B cell (primary cell): Measurements from ENCODE around the gene MFSD11. TPM values are rescaled to one million over a fixed set of nuclear protein-coding genes. Genes with fewer than 3 reads are reported as not detected.

Experiments
- ATAC-seq: fragments of 200-7000 bp; cut with Tn5 transposase; one replicate; pipeline ENCODE4 v1.10.0; 2021; ENCODE audit warnings: low read depth, mild to moderate bottlenecking, moderate number of reproducible peaks, moderate library complexity
- CTCF ChIA-PET: fragments of 350-600 bp; sonication (Branson Sonifier 250); formaldehyde crosslinking; loops from one replicate; lab custom pipeline; 2021; ENCODE audit warnings: antibody characterized with exemption, inconsistent platforms; lab: Charles Lee
- POLR2A ChIA-PET: fragments of 350-600 bp; sonication (Branson Sonifier 250); formaldehyde crosslinking; loops from one replicate; lab custom pipeline; 2021; ENCODE audit warnings: antibody characterized with exemption; lab: Charles Lee
- DNase-seq: peaks from one replicate; pipeline ENCODE4 v3.0.0; 2013
- H2AFZ ChIP-seq: 2 replicates; pipeline ENCODE4 v1.6.1; 2012; ENCODE audit warnings: mild to moderate bottlenecking, low read depth, low read length; ENCODE audit not compliant: insufficient read depth, poor library complexity, severe bottlenecking
- H3K27ac ChIP-seq, 2 donors: 1 replicate in 1 of 2; 2 replicates in 1 of 2; pipeline ENCODE4 v1.5.1; 2012 to 2013; ENCODE audit warnings: low read length in 2 of 2, mild to moderate bottlenecking in 2 of 2, moderate library complexity in 1 of 2
- H3K27me3 ChIP-seq, 4 experiments: fragments of 200-600 bp in 1 of 4; sonication (generic) in 1 of 4; replicated peaks in 1 of 4; 1 replicate in 2 of 4; 2 replicates in 2 of 4; pipeline versions ENCODE4 v1.6.1 to v1.7.0; 2013 to 2016; ENCODE audit warnings: low read length in 3 of 4, mild to moderate bottlenecking in 2 of 4, mixed read lengths in 1 of 4, moderate library complexity in 1 of 4; ENCODE audit not compliant: insufficient read depth in 4 of 4, control insufficient read depth in 3 of 4; ENCODE audit errors: control extremely low read depth in 1 of 4
- H3K36me3 ChIP-seq, 2 experiments: replicated peaks in 1 of 2; 1 replicate in 1 of 2; 2 replicates in 1 of 2; pipeline versions ENCODE4 v1.6.1 to v1.7.1; 2013; ENCODE audit warnings: low read length in 1 of 2; ENCODE audit not compliant: insufficient read depth in 2 of 2, control insufficient read depth in 1 of 2; ENCODE audit errors: control extremely low read depth in 1 of 2, extremely low read depth in 1 of 2
- H3K4me1 ChIP-seq, 2 donors: fragments of 200-600 bp in 1 of 2; sonication (generic) in 1 of 2; 1 replicate in 1 of 2; 2 replicates in 1 of 2; pipeline versions ENCODE4 v1.5.1 to v1.6.1; 2013 to 2017; ENCODE audit warnings: low read length in 2 of 2; ENCODE audit not compliant: control insufficient read depth in 2 of 2, insufficient read depth in 2 of 2
- H3K4me2 ChIP-seq: replicated peaks from 2 replicates; pipeline ENCODE3; 2012; ENCODE audit warnings: mild to moderate bottlenecking, low read depth, low read length; ENCODE audit not compliant: poor library complexity, severe bottlenecking
- H3K4me3 ChIP-seq, 5 experiments: fragments of 200-600 bp in 1 of 5; sonication (generic) in 1 of 5; 1 replicate in 3 of 5; 2 replicates in 2 of 5; pipeline versions ENCODE4 v1.5.1 to v1.7.0; 2011 to 2016; ENCODE audit warnings: low read length in 4 of 5, mild to moderate bottlenecking in 4 of 5, low read depth in 2 of 5, control low read depth in 1 of 5, moderate library complexity in 1 of 5; ENCODE audit not compliant: insufficient read depth in 1 of 5; ENCODE audit errors: control extremely low read depth in 1 of 5, extremely low read depth in 1 of 5
- H3K79me2 ChIP-seq: fragments of 200-600 bp; sonication (generic); one replicate; pipeline ENCODE4 v1.6.0; 2016; ENCODE audit warnings: low read length; ENCODE audit not compliant: control insufficient read depth, insufficient read depth
- H3K9ac ChIP-seq: fragments of 200-600 bp; sonication (generic); 2 replicates; pipeline ENCODE4 v1.6.1; 2017; ENCODE audit warnings: mild to moderate bottlenecking, low read length, moderate library complexity
- H3K9me3 ChIP-seq, 3 donors: one replicate each; pipeline versions ENCODE4 v1.6.1 to v1.7.1; 2013; ENCODE audit warnings: low read length in 2 of 3; ENCODE audit not compliant: control insufficient read depth in 2 of 3, insufficient read depth in 1 of 3; ENCODE audit errors: control extremely low read depth in 1 of 3
- H4K20me1 ChIP-seq: 2 replicates; pipeline ENCODE4 v1.6.0; 2012; ENCODE audit warnings: mild to moderate bottlenecking, low read length; ENCODE audit not compliant: insufficient read depth, control insufficient read depth, poor library complexity, severe bottlenecking
- H3K27ac Mint-ChIP-seq: one replicate; pipeline ENCODE4 v1.8.0; 2021; ENCODE audit warnings: mixed read lengths
- H3K27me3 Mint-ChIP-seq: one replicate; pipeline ENCODE4 v1.8.0; 2021; ENCODE audit warnings: mixed read lengths
- H3K4me1 Mint-ChIP-seq: one replicate; pipeline ENCODE4 v1.8.0; 2021; ENCODE audit warnings: mixed read lengths
- H3K4me3 Mint-ChIP-seq: one replicate; pipeline ENCODE4 v1.8.0; 2021; ENCODE audit warnings: mixed read lengths
- H3K9me3 Mint-ChIP-seq: one replicate; pipeline ENCODE4 v1.8.0; 2022; ENCODE audit warnings: mixed read lengths; ENCODE audit not compliant: insufficient read depth
- CTCF ChIP-seq: fragments of 200-600 bp; IDR thresholded peaks from one replicate; pipeline ENCODE4 v1.8.0; 2022; ENCODE audit warnings: antibody characterized with exemption, mild to moderate bottlenecking
- EZH2 ChIP-seq: IDR thresholded peaks from 2 replicates; pipeline ENCODE4 v1.6.1; 2012; ENCODE audit warnings: borderline replicate concordance, low read depth, mild to moderate bottlenecking, moderate library complexity, low read length; ENCODE audit not compliant: insufficient read depth, poor library complexity, severe bottlenecking
- WGBS: methylation state at CpG from one replicate; pipeline ENCODE4 v1.1.5; 2013; ENCODE audit warnings: missing lambda C conversion rate; ENCODE audit not compliant: insufficient coverage; 5-methylcytosine and 5-hydroxymethylcytosine counted together
- intact Hi-C: fragments of 100-400 bp; cut with micrococcal nuclease; formaldehyde crosslinking; loops from one replicate; pipeline ENCODE4 v1.10.0; 2022
- polyA plus RNA-seq: library from polyadenylated mRNA; depleted of rRNA; stranded (reverse); fragments of >200 nt; gene quantifications from 2 replicates; pipeline ENCODE4 v1.2.3, GENCODE V29; 2012
- total RNA-seq, 2 donors: library from RNA; stranded (reverse); fragments of 120-200 nt in 1 of 2; gene quantifications; 1 replicate in 1 of 2; 2 replicates in 1 of 2; pipeline versions ENCODE4 v1.2.3 to v1.2.4, GENCODE V29; 2013 to 2022

The MFSD11 gene
- total and polyA plus RNA-seq, 2 donors (not counting 1 experiment from before 2014, with no cell fraction given), result 24.5 to 36.4 TPM

GRCh38 chr17:76820561-76820960 is 82.6 kb downstream of the MFSD11 start:
- no peaks in the 10 kb centered on the region for H3K9me3 Mint-ChIP-seq
- peaks cover 11% of the 10 kb centered on the region for H3K4me1 Mint-ChIP-seq
- Histone ChIP-seq H3K4me3 (no peak overlapping the region), H3K4me2 (no peak overlapping the region), H3K9me3 (no peaks in the 10 kb centered on the region), H3K27ac (no peak overlapping the region), H3K27me3 (peaks cover 0 to 3% (median 0%) of the 10 kb centered on the region in 4 experiments), H3K36me3 (no peaks in the 10 kb centered on the region), H2AFZ (no peak overlapping the region), H3K4me1 (peaks cover 0 to 8% of the 10 kb centered on the region in 2 donors), H3K9ac (no peak overlapping the region), H4K20me1 (no peaks in the 10 kb centered on the region), H3K79me2 (no peaks in the 10 kb centered on the region)
- CTCF ChIA-PET, result no interaction called here
- TF ChIP-seq EZH2 (no peak), CTCF (no peak)
- no peak overlapping the region for H3K27ac Mint-ChIP-seq
- peaks cover 25% of the 10 kb centered on the region for H3K27me3 Mint-ChIP-seq
- DNase-seq, result no peak
- H3K4me3 Mint-ChIP-seq, result no peak overlapping the region
- POLR2A ChIA-PET, result no interaction called here
- WGBS, result 77% methylated on average over 4 of the region's 4 CpGs
- no peak for ATAC-seq
- intact Hi-C loops, result no loop called here

GRCh38 chr17:76822184-76822778 is 84.4 kb downstream of the MFSD11 start:
- H4K20me1 ChIP-seq, result no peaks in the 10 kb centered on the region
- H3K27me3 Mint-ChIP-seq, result peaks cover 28% of the 10 kb centered on the region
- no peak for ATAC-seq
- no peak overlapping the region for H3K27ac Mint-ChIP-seq
- intact Hi-C loops, result no loop called here
- ChIA-PET CTCF (no interaction called here), POLR2A (interaction anchor here (0.6 kb wide), 1 partner anchor 33 kb away, joined by 5 read pairs; no protein-coding TSS in a partner anchor)
- H3K9me3 Mint-ChIP-seq, result no peaks in the 10 kb centered on the region
- H3K4me1 ChIP-seq, result peaks cover 0 to 8% of the 10 kb centered on the region in 2 donors
- WGBS, result 98% methylated on average over 5 of the region's 7 CpGs
- H3K27me3 ChIP-seq, result peaks cover 0 to 10% (median 0%) of the 10 kb centered on the region in 4 experiments
- no peak overlapping the region for H3K4me2 ChIP-seq
- TF ChIP-seq EZH2 (no peak), CTCF (no peak)
- no peak overlapping the region for H3K4me3 ChIP-seq
- peaks cover 8% of the 10 kb centered on the region for H3K4me1 Mint-ChIP-seq
- no peaks in the 10 kb centered on the region for H3K79me2 ChIP-seq
- no peak overlapping the region for H3K27ac ChIP-seq
- no peak overlapping the region for H2AFZ ChIP-seq
- H3K4me3 Mint-ChIP-seq, result no peak overlapping the region
- H3K9ac ChIP-seq, result no peak overlapping the region
- DNase-seq, result no peak
- no peaks in the 10 kb centered on the region for H3K9me3 ChIP-seq
- H3K36me3 ChIP-seq, result no peaks in the 10 kb centered on the region
